GM12892 (cell line): Measurements from ENCODE around the gene NUDT2.

Experiments
- POLR2A ChIP-seq: IDR thresholded peaks from 2 replicates; pipeline ENCODE4 v1.6.1; 2011; ENCODE audit warnings: low read depth, low read length, control low read depth
- POLR2AphosphoS5 ChIP-seq: IDR thresholded peaks from 2 replicates; pipeline ENCODE4 v1.6.1; 2011; ENCODE audit warnings: low read depth, low read length, control low read depth
- TAF1 ChIP-seq: IDR thresholded peaks from 2 replicates; pipeline ENCODE4 v1.6.1; 2011; ENCODE audit warnings: low read depth, mild to moderate bottlenecking, control low read depth, low read length, borderline replicate concordance

- no peak for TF ChIP-seq POLR2A
- TF ChIP-seq POLR2AphosphoS5, result no peak
- TF ChIP-seq TAF1, result no peak
Observed at GRCh38 chr9:34370970-34371880, 41.9 kb downstream of the NUDT2 start.
